NCI-H146 treated with DMSO at 0.1 percent for 48 hours (cell line): Measurements from ENCODE around the gene CARMIL1.
A peak's percentile ranks its signal among the peaks of the same experiment; 100 is the strongest.
"Not testable (repeated sequence)": the region's sequence is repeated elsewhere in the genome, so short reads cannot be mapped to it uniquely, and the experiment has no call there.

ENCODE experiments used
- DNase-seq: peaks from one replicate; lab custom pipeline; 2025; ENCODE audit not compliant: unreplicated experiment; lab: John Stamatoyannopoulos, UW

The CARMIL1 gene

DNA sequence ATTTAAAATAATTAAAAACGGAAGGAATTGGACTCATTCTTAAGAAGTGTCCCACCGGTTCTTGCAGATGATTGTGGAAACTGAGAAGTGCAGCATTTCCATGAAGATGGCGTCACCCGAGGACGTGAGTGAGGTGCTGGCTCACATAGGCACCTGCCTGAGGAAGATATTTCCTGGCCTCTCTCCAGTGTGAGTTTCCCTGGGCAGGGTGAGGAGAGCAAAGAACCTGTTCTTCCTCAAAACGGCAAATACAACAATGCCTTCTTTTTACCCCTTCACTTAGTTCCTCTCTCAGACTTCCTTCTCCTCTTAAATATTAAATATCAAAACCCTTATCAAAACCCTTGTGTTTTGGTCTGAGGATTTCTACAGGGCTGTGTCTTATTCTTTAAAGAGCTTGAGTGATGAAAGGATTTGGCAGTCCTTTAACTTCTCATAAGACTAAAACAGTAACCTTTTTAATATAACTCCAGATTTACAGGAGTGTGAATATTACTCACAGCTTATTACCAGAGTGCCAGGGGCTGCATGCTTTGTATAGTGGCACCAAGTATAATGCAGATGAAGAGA lies 156.3 kb downstream of the CARMIL1 start:
- DNase-seq, result no peak

DNA sequence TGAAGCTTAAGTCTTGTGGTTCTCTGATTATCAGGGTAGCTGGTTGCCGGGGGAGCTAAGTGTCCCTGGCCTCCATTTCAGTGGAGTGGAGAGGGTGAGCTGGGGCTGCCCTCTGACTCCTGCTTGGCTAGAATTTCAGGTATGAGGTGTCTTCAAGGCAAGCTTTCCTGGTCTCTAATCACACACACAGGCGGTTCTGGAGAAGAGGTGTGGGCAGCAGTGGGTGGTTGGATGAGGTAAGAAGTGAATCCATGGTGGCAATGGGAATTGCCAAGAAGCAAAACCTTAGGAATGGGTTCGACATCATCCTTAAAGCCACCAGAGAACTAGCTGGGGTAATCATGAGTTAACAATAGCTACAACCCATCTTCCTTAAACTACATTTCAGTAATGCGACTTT lies 157.6 kb downstream of the CARMIL1 start:
- no peak for DNase-seq

- DNase-seq, result no peak
These were observed 160.2 kb downstream of the CARMIL1 start for GRCh38 chr6:25439368-25439767.

- no peak for DNase-seq
These were observed 162.6 kb downstream of the CARMIL1 start for GRCh38 chr6:25441663-25442270.

DNA sequence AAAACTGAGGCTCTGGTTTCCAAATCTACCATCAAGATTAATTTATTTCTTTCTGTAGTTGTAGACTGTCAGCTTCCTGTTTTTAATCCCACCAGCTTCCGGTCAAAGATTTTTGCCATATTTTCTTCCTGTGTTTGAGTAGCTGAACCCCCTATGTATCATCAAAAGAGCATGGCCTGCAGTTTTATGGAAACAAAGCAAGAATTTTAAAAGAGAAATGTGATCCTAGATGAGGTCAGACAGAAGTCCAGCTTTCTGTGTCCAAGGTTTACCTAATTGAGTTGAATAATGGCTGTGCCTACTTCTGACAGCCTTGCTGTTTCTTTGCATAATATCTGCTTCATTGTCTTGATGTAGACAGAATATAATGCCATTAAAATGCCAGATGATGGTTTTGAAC lies 163.7 kb downstream of the CARMIL1 start:
- DNase-seq, result no peak

- not testable (repeated sequence) for DNase-seq
These were observed 165.3 kb downstream of the CARMIL1 start for GRCh38 chr6:25444521-25444920.

- DNase-seq, result no peak
These were observed 167.8 kb downstream of the CARMIL1 start for GRCh38 chr6:25446830-25447569.

- DNase-seq, result no peak
These were observed 168.4 kb downstream of the CARMIL1 start for GRCh38 chr6:25447570-25447929.

- DNase-seq, result no peak
These were observed 169.9 kb downstream of the CARMIL1 start for GRCh38 chr6:25448965-25449538.

DNA sequence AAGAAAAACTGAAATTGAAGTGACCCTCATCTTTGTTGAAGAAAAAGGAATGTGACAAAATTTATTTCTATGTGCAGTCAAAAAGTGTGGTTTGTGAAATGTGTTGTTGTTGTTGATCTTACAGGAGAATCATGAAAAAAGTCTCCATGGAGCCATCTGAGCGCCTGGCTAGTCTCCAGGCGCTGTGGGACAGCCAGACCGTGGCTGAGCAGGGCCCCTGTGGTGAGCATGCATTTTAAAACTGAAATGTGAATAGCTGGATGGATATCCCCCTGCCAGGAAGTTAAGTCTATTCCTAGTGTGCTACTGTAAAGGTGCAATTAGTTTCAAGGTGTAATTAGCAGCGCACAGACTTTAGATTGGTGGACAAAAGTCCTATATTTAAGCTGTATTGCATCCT lies 170.6 kb downstream of the CARMIL1 start:
- peak; percentile 78 for DNase-seq

DNA sequence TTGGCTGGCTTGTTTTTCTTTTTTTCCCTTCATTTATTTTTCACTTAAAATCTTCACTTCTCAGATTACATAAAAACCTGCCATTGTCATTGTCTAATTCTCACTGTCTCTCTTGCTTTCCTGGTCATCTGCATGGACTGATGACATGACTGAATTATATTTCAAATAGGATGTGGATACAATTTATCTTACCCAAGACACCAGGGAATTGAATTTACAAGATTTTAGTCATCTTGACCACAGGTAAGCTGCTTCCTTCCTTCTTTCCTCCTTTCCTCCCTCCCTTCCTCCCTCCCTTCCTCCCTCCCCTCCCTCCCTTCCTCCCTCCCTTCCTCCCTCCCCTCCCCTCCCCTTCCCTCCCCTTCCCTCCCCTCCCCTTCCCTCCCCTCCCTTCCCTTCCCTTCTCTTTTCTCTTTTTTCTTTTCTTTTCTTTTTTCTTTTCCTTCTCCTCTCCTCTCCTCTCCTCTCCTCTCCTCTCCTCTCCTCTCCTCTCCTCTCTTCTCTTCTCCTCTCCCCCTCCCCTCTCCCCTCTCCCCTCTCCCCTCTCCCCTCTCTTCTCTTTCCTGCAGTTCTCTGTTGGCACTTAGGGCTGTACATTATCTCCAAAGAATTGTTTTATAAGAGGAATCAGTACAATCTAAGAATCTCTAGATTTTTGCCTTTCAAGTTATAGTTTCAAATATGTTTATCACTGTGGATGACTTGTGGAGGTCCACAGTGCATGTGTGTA lies 171.5 kb downstream of the CARMIL1 start:
- no peak for DNase-seq

DNA sequence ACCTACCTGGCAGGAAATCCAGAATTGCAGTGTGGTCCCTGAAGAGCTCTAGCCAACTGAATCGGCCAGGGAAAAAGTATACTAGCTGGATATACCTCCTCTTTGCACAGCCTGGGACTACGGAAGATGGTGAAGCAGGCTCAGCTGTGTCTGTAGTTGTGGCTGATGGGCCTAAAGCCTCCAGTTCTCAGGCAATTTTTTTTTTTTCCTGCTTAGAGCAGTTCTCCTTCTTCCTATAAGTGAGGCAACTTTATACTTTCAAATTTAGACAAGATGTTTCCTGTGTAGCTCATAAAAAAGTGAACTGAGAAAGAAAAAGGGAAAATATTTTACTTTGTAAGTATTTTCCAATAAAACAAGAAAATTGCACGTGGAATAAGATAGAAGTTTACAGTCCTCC lies 172.9 kb downstream of the CARMIL1 start:
- no peak for DNase-seq

DNA sequence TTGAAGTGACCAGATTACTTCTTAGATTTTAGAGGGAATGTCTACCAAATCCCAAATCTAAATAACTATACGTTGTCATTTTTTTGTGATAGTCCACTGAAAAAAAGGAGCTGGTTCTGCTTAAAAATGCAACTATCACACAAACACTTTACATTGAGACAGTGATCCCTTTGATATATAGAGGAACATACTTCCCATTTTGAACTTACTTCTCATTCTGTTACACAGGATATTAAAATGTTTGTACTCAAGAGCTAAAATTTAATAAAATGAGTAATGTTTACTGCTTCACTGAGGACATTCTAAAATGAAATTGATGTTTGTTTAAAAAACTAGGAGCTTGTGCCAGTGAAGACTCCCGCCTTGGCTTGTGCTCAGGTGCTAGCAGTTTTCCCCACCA lies 174.1 kb downstream of the CARMIL1 start:
- no peak for DNase-seq

DNA sequence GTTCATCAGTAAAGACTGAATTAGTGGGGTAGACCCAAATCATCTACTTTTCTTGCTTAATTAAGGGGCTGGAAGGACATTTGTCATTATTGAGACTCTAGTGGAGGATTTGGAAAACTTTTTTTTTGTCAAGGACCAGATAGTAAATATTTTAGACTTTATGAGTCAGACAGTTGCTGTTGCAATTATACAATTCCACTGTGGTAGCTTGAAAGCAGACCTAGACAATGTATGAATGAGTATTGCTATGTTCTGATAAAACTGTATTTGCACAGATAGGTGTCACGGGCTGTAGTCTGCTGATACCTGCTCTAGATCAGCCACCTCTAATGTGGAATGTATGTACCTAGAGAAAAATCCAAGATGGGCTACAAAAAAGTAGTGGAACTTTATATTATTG lies 175.0 kb downstream of the CARMIL1 start:
- no peak for DNase-seq

GRCh38 chr6:25456249-25457040 lies 177.3 kb downstream of the CARMIL1 start:
- no peak for DNase-seq

- no peak for DNase-seq
These were observed 178.3 kb downstream of the CARMIL1 start for GRCh38 chr6:25457516-25457915.

DNA sequence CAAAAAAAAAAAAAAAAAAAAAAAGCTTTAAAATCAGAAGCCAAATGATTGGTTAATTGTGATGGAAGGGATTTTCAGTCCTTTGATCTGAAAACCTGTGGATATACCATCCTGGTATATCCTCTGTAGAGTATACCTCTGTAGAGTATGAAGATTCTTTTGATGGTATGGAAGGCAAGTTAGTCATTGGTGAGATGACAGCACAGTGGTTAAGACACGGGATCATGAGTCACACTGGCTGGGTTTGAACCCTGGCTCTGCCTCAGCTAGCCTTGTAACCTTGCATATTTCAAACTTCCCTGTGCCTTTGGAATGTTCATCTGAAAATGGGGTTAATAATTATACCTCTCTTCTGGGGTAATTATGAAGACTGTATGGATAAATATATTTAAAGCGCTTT lies 179.3 kb downstream of the CARMIL1 start:
- no peak for DNase-seq

- DNase-seq, result no peak
These were observed 183.2 kb downstream of the CARMIL1 start for GRCh38 chr6:25462235-25462897.

GRCh38 chr6:25463441-25463840 lies 184.3 kb downstream of the CARMIL1 start:
- DNase-seq, result no peak

GRCh38 chr6:25464225-25464624 lies 185.1 kb downstream of the CARMIL1 start:
- DNase-seq, result no peak
